ENCODE results near the gene FAM50B.
"Not testable (repeated sequence)": the region's sequence is repeated elsewhere in the genome, so short reads cannot be mapped to it uniquely, and the experiment has no call there.

The FAM50B gene

DNA sequence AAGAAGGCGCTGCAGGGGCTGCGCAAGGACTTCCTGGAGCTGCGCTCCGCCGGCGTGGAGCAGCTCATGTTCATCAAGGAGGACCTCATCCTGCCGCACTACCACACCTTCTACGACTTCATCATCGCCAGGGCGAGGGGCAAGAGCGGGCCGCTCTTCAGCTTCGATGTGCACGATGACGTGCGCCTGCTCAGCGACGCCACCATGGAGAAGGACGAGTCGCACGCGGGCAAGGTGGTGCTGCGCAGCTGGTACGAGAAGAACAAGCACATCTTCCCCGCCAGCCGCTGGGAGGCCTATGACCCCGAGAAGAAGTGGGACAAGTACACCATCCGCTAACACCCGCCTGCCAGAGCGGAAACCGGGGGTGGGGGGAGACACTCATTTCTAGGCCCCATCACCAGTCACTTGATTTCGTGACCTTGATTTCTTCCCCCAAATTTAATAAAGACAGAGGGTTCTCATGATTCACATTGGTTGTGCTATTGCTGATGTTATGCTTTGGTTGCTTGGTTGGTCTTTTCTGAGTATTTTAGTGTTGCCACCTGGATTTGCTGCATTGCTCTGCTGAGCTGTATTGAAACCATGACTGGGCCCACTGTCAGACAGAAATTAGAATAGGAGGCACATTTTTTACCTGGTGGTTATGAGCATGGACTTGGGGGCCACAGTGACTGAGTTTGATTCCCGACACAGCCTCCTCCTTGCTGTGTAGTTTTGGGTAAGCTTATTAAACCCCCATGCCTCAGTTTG is 1.5 kb downstream of the FAM50B start:
- DNase-seq: peak; percentile 35

DNA sequence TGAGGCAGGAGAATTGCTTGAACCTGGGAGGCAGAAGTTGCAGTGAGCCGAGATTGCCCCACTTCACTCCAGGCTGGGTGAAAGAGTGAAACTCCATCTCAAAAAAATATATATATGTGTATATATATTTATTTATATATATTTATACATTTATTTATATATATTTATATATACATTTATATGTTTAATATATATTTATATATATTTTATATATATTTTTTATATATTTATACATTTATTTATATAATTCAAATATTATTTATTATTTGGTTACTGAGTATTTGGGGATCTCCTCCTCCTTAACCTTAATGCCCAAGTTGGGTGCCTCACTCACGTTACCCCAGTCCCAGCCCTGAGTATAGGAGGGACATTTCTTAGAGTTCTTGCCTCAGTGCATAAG is 2.7 kb downstream of the FAM50B start:
- no peak for DNase-seq

DNA sequence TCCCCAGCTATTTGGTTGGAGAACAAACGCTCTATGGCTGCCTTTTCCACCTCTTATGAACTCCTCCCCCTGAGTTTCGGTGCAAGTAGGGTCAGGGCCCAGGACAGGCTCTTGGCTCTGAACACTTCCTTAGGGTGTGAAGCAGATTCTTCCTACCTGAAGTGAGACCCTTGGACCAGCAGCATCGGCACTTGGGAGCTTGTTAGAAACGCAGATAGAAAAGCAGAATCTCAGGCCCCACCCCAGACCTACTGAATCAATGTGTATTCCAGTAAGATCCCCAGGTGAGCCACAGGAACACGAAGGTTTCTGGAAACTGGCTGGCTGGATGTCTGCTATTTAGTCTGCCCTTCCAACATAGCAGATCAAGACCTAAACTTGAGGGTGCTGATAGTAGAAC is 3.2 kb downstream of the FAM50B start:
- no peak for DNase-seq

DNA sequence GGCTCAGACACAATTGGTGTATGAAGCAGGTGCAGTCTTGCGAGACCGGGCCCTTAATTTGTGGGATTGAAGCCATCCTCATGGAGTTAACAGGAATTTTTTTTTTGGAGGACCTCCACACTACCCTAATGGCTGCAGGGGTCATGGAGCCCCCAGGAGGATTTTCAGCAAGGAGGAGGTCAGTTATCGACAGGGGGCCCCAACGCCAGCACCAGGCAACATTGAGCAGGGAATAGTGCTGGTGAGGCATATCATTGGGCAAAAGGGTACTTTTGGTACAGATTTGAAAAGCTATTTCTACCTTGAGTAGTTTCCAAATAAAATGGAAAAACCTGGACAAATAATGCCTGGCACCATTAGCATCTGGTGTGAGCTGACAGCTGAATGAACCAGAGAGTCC is 6.7 kb downstream of the FAM50B start:
- DNase-seq: no peak

DNA sequence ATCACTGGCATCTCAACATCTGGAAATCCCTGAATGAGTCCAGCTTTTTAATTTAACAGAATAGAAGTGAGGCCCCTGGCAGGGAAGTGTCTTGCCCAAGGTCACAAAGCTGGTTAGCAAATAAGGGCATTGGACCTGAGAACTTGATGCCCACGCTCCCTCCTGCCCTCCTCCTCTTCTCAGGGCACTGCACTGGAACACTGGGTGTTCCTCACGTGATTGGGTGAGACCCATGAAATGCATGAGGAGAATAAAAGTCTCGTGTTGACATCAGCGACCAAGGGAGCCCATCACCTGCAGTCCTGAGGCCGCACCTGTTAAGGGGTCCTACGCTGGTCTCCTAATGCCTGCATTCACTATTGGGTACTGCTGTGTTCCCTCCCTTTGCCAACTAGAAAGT is 7.4 kb downstream of the FAM50B start:
- DNase-seq: no peak

DNA sequence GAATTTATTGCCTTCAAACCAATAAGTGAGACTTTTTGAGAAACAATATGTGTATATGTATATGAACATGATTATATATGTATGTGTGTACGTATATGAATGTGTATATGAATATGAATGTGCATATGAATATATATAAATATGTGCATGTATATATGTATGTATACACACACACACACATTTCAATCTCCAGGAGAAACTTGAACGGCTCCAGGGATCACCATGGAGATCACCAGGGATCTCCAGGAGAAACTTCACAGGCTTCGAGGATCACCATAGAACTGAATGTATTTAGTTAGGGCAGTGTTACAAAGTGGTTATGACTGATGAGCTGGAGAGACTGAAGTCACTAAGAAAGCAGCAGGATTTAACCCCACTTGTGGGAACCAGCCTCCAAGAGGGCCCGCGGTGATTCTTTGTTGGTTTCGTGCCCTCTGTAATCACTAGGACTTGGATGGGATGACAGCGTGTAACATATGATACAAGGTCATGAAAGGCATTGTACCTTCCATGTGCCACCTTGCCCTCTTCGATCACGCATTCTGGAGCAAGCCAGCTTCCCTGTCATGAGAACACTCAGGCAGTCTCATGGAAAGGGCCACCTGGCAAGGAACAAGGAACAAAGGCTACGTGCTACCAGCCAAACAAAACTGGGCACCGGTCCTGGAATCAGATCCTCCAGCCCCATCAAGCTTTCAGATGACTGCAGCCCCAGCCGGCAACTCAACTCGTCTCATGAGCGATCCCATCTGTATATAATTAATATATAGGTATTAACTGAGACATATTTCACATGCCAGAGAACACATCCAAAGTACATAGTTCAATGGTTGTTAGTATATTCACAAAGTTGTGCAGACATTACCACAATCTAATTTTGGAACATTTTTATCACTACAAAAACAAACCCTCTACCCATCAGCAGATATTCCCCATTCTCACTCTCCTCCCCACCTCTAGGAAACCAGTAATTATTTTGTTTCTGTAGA is 8.6 kb downstream of the FAM50B start:
- DNase-seq: no peak

DNA sequence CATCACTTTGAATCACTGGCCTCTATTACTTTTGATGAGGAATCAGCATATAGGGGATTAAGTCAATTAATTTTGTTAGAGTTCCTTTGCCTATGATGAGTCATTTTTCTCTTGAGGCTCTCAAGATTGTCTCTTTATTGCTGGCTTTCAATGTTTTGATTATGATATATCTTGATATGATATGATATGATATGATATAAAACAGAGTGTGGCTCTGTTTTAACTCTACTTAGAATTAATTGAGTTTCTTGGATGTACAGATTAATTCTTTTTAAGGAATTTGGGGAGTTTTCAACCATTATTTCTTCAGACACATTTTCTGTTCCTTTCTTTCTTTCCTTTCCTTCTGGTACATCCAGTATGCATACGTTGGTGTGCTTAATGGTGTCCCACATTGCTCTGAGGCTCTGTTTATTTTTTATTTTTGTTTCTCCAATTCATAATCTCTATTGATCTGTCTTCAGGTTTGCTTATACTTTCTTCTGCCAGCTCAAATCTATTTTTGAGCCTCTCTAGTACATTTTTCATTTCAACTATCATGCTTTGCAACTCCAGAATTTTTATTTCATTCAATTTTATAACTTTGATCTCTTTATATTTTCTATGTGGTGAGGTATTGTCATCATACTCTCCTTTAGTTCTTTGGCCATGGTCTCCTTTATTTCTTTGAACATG is 10.8 kb downstream of the FAM50B start:
- no peak for DNase-seq

DNA sequence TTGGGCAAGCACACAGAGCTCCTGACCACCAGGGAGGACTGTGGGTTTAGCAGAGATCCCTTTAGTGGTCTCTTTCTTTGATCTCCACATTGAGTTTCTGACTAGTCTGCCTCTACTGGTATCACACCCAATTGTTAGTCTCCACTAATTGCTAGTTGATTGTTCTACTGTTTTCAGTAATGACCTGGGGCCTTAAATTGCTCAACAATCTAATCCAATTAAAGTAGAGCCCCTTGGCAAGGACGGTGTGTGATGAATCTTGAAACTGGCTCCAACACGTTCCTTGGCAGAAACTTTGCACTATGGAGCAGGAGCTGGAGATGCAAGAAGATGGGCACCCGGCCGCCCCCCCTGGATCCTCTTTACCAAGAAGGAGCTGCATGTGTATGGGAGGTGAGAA is 12.3 kb downstream of the FAM50B start:
- DNase-seq: no peak

DNA sequence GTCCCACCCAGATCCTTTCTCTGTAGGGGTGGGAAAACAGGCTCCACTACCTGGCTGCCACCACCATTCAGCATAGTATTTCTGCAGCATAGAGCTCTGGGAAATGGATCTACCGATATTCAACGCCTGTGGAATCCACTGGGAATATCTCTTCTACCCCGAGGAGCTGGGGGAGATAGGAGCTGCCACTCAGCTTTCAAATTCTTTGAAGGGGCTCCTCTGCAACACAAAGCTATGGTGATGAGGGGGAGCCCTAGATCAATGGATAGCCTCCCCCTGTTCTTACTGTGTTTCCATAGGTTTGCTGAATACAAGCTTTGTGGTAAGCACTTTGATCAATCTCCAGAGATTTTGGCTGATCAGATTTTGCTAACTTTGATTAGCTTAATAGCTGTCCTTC is 12.9 kb downstream of the FAM50B start:
- no peak for DNase-seq

DNA sequence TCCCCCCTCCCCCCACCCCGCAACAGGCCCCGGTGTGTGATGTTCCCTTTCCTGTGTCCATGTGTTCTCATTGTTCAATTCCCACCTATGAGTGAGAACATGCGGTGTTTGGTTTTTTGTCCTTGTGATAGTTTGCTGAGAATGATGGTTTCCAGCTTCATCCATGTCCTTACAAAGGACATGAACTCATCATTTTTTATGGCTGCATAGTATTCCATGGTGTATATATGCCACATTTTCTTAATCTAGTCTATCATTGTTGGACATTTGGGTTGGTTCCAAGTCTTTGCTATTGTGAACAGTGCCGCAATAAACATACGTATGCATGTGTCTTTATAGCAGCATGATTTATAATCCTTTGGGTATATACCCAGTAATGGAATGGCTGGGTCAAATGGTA is 14.1 kb downstream of the FAM50B start:
- not testable (repeated sequence) for DNase-seq

DNA sequence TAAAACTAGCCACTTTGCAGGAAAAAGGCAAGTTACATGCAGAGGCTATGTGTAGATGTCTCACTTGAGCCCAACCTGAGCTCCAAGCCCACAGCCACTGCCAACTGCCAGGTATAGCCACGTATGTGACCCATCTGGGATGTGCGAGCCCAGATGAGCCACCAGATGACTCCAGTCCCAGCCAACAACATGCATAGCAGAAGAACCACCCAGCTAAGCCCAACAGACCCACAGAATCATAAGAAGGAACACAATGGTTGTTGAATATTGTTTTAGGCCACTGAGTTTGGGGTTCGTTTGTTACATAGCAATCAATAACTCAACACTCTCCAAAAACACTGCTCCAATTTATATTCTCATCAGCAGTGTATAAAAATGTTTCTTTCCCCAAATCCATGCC is 16.3 kb downstream of the FAM50B start:
- no peak for DNase-seq

DNA sequence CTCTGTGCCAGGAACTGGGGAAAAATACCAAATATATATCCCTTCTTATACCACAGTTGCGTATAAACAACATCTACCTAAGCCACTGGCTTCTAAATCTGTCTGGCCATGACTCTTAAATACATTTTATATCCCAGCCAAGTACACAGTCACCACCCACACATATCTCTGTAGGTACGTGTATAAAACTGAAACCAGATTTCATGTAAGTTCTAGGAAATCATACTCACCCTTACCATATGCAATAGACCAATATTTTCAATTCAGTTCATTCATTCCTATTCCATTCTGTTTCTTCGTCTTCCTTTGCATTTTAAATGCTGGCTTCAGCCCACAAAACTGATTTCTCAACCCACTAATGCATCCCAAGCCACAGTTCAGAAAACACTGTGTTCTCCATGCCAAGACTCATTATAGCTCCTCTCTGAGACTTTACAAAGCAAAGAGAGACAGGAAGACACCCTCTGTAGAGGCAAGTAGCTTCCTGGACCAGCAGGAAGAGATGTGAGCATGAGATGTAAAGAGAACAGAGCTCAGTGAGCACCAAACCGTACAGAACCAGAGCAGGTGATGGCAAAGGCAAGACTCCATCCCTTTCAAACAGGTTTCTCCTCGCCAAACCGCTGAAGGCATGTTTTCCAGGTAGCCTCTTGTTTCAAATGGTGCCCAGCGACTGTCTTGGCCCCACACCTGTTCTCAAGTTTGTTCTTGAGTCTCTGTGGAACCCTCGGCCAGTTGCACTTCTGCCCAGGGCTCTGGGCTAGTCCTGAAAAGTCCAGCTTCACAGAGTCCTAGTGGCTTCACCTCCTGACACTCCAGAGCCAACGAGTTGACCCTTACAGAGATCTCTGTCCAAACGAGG is 18.7 kb downstream of the FAM50B start:
- DNase-seq: no peak

DNA sequence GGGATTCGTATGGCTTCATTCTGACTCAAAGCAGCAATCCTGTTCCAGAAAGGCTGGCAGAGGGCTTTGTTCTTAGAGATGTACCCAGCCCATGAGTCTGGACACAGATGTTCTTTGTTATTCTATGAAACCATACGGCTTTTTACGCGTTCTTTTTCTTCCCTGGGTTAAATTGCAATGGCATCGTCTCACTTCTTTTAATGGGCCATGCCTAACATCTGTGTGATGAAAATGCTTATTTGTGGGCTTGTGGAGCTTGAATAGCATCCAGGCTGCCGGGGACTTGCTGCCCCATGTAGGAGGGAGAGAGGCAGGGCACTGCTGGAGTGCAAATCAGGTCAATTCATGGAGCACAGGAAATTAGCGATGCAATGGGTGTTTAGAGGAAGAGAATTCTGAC is 19.4 kb downstream of the FAM50B start:
- no peak for DNase-seq

DNA sequence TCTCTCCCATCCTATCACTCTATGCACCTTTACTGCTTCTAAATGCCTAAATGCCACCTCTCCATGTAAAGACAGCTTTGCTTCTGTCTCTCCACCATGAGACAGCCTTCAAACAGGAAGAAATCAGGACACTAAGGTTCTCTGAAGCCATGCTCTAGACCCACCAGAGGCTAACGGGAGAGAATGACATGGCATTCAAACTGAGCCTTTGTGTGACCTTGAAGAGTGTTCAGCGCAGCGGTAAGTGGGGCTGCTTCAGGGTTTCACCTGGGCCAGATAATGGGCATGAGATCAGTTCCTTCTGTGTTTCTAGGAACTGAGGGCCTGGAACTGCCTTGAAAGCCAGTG is 20.1 kb downstream of the FAM50B start:
- no peak for DNase-seq

DNA sequence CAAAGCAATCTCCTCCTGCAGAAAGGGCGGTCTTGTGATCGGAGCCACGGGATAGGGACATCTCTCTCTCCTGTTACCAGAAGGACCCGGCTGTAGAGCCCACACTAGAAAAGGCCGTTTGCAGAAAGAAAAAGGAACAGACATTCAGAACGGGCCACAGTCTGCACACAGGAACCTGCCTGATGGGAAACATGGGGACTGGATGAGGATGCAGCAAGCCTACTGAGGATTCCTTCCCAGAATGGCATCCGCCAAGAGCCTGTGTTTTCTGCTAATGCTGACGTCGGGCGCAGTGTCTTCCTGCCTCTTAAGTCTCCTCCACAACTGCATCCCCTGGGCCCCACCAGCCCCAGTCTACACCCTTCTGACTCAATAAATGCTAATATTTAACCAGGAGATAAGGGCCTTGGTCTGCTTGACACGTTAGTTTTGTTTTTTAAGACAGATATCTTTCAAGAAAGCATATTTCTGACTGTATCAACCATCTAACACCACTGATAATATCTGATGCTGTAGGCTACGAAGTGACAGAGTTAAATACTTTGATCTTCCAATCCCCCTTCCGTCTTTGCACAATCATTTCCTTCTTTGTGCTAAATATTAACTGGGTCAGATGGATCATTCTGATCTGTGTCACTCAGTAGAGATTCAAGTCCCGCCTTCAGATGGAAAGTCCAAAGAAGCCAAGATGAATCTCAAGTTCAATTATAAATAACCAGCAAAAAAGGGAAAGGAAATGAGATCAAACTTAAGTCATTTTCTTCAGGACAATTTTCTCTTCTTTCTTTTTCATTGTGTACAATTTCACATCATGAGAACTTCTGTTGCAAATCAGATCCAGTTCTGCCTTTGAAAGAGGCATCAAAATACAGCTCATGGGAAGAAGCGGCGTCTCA is 20.7 kb downstream of the FAM50B start:
- peak; percentile 24 for DNase-seq

DNA sequence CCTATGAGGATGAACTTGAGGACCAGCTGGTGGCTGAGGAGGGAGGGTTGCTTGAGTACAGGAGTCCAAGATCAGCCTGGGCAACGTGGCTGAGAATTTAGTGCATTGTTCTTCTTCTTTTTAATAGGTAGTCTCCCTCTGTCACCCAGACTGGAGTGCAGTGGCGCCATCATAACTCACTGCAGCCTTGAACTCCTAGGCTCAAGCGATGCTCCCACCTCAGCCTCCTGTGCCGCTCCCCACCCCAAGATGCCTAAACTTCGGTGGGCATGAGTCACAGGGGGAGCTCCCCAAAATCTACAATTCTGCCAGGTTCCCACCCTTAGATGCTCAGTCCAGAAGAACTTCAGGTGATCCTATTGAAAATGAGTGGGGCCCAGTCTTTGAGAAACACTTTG is 21.4 kb downstream of the FAM50B start:
- DNase-seq: no peak

DNA sequence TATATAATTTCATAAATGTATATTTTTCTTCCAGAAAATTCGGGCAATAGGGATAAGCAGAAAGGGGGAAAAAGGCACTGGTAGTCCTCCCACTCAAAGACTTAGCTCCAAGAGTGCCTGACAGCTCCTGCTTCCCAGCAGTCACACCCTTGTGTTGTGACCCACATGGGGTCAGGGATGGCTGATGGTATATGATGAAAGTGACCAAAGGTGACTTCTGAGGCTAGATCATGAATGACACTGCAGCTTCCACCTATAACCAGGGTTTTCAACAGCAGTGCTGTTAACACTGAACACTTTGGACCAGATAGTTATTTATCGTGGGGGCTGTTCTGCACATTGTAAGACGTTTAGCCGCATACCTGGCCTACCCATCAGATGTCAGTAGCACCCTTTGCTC is 22.3 kb downstream of the FAM50B start:
- no peak for DNase-seq

DNA sequence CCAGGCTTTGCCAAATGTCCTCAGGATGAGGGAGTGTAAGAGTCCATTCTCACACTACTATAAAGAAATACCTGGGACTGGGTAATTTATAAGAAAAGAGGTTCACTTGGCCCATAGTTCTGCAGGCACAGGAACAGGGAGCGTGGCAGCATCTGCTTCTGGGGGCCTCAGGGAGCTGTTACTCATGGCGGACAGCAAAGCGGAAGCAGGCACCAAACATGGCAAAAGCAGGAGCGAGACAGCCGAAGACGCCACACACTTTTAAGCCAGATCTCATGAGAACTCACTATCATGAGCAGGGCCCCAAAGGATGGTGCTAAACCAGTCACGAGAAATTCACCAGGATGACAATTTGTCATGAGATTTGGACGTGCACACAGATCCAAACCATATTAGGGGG is 22.8 kb downstream of the FAM50B start:
- no peak for DNase-seq

DNA sequence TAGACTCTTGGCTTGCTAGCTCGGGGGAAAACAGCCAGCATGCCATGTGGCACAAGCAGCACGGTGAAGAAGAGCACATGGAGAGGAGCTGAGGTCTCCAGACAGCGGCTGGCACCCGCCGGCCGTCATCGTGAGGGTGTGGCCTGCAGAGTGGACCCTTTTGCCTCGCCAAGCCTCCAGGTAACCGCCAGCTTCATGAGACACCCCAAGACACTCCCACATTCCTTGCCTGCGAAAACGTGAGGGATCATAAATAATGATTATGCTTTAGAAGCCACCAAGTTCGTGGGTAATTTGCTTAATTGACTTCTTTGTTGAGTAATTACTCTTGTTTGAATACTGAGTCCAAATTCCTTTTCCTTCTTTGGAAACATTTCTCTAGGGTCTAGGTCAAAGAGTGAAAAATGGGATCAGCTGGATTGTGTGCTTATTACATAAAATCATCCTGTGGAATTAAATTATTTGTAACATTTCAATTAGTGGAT is 23.2 kb downstream of the FAM50B start:
- no peak for DNase-seq

DNA sequence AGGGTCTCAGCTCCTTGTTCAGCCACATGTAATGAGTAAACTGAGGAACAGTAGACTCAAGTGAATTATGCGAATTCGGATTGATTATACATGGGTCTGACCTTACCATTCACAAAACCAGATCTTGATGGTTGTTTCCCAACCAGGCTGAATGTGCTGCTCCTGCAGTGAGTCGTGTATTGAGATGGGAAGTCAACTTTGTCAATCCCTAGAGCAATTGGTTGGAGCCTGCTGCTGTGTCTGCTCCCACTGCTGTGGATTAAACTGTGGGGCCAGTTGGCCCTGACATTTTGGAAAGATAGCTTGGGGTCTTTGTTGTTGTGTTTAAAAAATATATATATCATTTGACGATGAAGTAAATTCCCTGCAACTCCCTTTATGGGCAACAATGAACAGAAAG is 23.9 kb downstream of the FAM50B start:
- no peak for DNase-seq

DNA sequence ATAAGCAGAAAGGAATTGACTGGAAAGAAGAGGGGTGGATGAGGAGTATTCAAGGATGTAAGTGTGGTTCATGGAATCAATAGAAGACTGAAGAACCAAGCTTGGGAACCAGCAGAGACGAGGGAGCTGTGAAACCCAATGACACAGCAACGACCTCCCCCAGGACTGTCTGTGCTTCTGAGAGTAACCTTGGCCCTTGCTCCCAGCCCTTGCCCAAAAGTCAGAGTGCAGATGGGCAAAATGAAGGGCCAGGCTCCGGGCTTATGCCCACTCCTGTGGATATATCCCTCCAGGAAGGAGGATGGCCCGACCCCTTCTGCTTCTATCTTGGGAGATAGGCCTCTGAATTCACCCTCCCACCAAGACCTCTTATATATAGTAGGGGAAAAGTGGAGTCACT is 24.9 kb downstream of the FAM50B start:
- DNase-seq: no peak
